Measurements from ENCODE around the gene HIBCH. TPM values are rescaled to one million over a fixed set of nuclear protein-coding genes. Genes with fewer than 3 reads are reported as not detected.

Gene HIBCH
- polyA plus RNA-seq, 1 donor (not counting 4 experiments of a cell fraction or from before 2014, with no cell fraction given): 19.4 TPM

GRCh38 chr2:190308031-190308430, 11.6 kb downstream of the HIBCH start:
- peaks cover 0 to 3% of the 10 kb centered on the region in 2 experiments for H3K36me3 ChIP-seq (ENCODE audit: control insufficient read depth in 2 of 2, extremely low read depth in 1 of 2, insufficient read depth in 2 of 2, low read length in 2 of 2)
- no peaks in the 10 kb centered on the region for H3K9me3 ChIP-seq (ENCODE audit: control insufficient read depth, low read depth, low read length)
- DNase-seq (ENCODE audit: low read depth, low spot score) (no peak), FAIRE-seq (no peak)
- H3K9me1 ChIP-seq (ENCODE audit: control insufficient read depth, extremely low read depth, insufficient read depth, low read length): no peaks in the 10 kb centered on the region
- dilution Hi-C loops (cut with MboI; ENCODE audit: extremely low pct_ligation_motif_present, low sequenced_read_pairs): no loop called here
- H2AFZ ChIP-seq (ENCODE audit: control insufficient read depth, low read length): no peak overlapping the region
- H3K4me3 ChIP-seq (ENCODE audit: control insufficient read depth in 2 of 3, extremely low read depth in 1 of 3, insufficient read depth in 2 of 3, low read depth in 1 of 3, low read length in 3 of 3): no peak overlapping the region
- H3K79me2 ChIP-seq (ENCODE audit: control insufficient read depth, insufficient read depth, low read length): peaks cover 2% of the 10 kb centered on the region
- no peak overlapping the region for H3K9ac ChIP-seq (ENCODE audit: control insufficient read depth, extremely low read depth, insufficient read depth, low read length)
- no peak for TF ChIP-seq CTCF (optimal IDR thresholded peaks at IDR 0.05 in 1 of 3, IDR thresholded peaks at IDR 0.05 in 1 of 3, conservative IDR thresholded peaks at IDR 0.05 in 1 of 3; ENCODE audit: extremely low read depth in 1 of 3, insufficient read depth in 2 of 3, low read length in 3 of 3)
- no peak for TF ChIP-seq EZH2 (IDR thresholded peaks at IDR 0.05; ENCODE audit: low read length)
- no peak overlapping the region for H3K4me2 ChIP-seq (ENCODE audit: control insufficient read depth, extremely low read depth, insufficient read depth, low read depth, low read length)
- H3K27me3 ChIP-seq (ENCODE audit: control insufficient read depth, extremely low read depth, insufficient read depth, low read length): no peaks in the 10 kb centered on the region
- H4K20me1 ChIP-seq (ENCODE audit: control insufficient read depth, extremely low read depth, insufficient read depth, low read length): no peaks in the 10 kb centered on the region
- H3K4me1 ChIP-seq (ENCODE audit: control insufficient read depth, extremely low read depth, insufficient read depth, low read length): peaks cover 5% of the 10 kb centered on the region
- no peak overlapping the region for H3K27ac ChIP-seq (ENCODE audit: control insufficient read depth, insufficient read depth, low read length)

- dilution Hi-C loops (cut with MboI; ENCODE audit: extremely low pct_ligation_motif_present, low sequenced_read_pairs): no loop called here
- Histone ChIP-seq H3K9me3 (ENCODE audit: control insufficient read depth, low read depth, low read length) (no peaks in the 10 kb centered on the region), H3K4me2 (ENCODE audit: control insufficient read depth, extremely low read depth, insufficient read depth, low read depth, low read length) (no peak overlapping the region), H3K9me1 (ENCODE audit: control insufficient read depth, extremely low read depth, insufficient read depth, low read length) (no peaks in the 10 kb centered on the region), H3K36me3 (ENCODE audit: control insufficient read depth in 2 of 2, extremely low read depth in 1 of 2, insufficient read depth in 2 of 2, low read length in 2 of 2) (peaks cover 0 to 2% of the 10 kb centered on the region in 2 experiments), H2AFZ (ENCODE audit: control insufficient read depth, low read length) (no peak overlapping the region), H3K9ac (ENCODE audit: control insufficient read depth, extremely low read depth, insufficient read depth, low read length) (no peak overlapping the region), H3K4me1 (ENCODE audit: control insufficient read depth, extremely low read depth, insufficient read depth, low read length) (no peaks in the 10 kb centered on the region), H4K20me1 (ENCODE audit: control insufficient read depth, extremely low read depth, insufficient read depth, low read length) (no peaks in the 10 kb centered on the region), H3K79me2 (ENCODE audit: control insufficient read depth, insufficient read depth, low read length) (no peaks in the 10 kb centered on the region), H3K27ac (ENCODE audit: control insufficient read depth, insufficient read depth, low read length) (no peak overlapping the region), H3K27me3 (ENCODE audit: control insufficient read depth, extremely low read depth, insufficient read depth, low read length) (no peaks in the 10 kb centered on the region), H3K4me3 (ENCODE audit: control insufficient read depth in 2 of 3, extremely low read depth in 1 of 3, insufficient read depth in 2 of 3, low read depth in 1 of 3, low read length in 3 of 3) (no peak overlapping the region)
- TF ChIP-seq CTCF (optimal IDR thresholded peaks at IDR 0.05 in 1 of 3, IDR thresholded peaks at IDR 0.05 in 1 of 3, conservative IDR thresholded peaks at IDR 0.05 in 1 of 3; ENCODE audit: extremely low read depth in 1 of 3, insufficient read depth in 2 of 3, low read length in 3 of 3): no peak
- no peak for TF ChIP-seq EZH2 (IDR thresholded peaks at IDR 0.05; ENCODE audit: low read length)
- FAIRE-seq (no peak), DNase-seq (ENCODE audit: low read depth, low spot score) (no peak)
Measured at GRCh38 chr2:190304404-190304803, 15.2 kb downstream of the HIBCH start.
